A673 (cell line): ENCODE results near the gene CD276. TPM values are rescaled to one million over a fixed set of nuclear protein-coding genes. Genes with fewer than 3 reads are reported as not detected.

Source experiments
- BruUV-seq: library from RNA; stranded (reverse); fragments of 400-500 nt; replicated peaks from 2 replicates; lab custom pipeline; 2021; lab: Mats Ljungman, UMichigan
- CTCF ChIA-PET: fragments of 300-600 bp; sonication (Branson Sonifier 250); formaldehyde crosslinking; loops from one replicate; lab custom pipeline; 2022; ENCODE audit warnings: antibody characterized with exemption; lab: Charles Lee
- POLR2A ChIA-PET: fragments of 300-600 bp; sonication (Branson Sonifier 250); formaldehyde crosslinking; loops from one replicate; lab custom pipeline; 2022; ENCODE audit warnings: antibody characterized with exemption; ENCODE audit not compliant: low non-redundant PET; lab: Charles Lee
- DNase-seq: peaks from one replicate; pipeline ENCODE4 v3.0.0-alpha.2; 2015; ENCODE audit warnings: low spot score
- H3K27ac ChIP-seq: fragments of 200-600 bp; sonication (generic); 2 replicates; pipeline ENCODE4 v1.5.1; 2016; ENCODE audit warnings: mixed run types, low read depth, mild to moderate bottlenecking, mixed read lengths, antibody characterized with exemption, low read length; ENCODE audit not compliant: poor library complexity, severe bottlenecking
- H3K27me3 ChIP-seq: fragments of 200-600 bp; sonication (generic); replicated peaks from 2 replicates; pipeline ENCODE4 v1.6.1; 2017; ENCODE audit warnings: mixed run types, low read depth, mild to moderate bottlenecking, mixed read lengths, antibody characterized with exemption, low read length; ENCODE audit not compliant: insufficient read depth, poor library complexity
- H3K36me3 ChIP-seq: fragments of 200-600 bp; sonication (generic); 2 replicates; pipeline ENCODE4 v1.6.1; 2016; ENCODE audit warnings: mixed run types, mild to moderate bottlenecking, mixed read lengths, antibody characterized with exemption, low read length; ENCODE audit not compliant: insufficient read depth, poor library complexity, severe bottlenecking
- H3K4me1 ChIP-seq: fragments of 200-600 bp; sonication (generic); 2 replicates; pipeline ENCODE4 v1.6.1; 2017; ENCODE audit warnings: mixed run types, mild to moderate bottlenecking, mixed read lengths, antibody characterized with exemption, low read length; ENCODE audit not compliant: insufficient read depth, poor library complexity, severe bottlenecking
- H3K4me3 ChIP-seq: fragments of 200-600 bp; sonication (generic); 2 replicates; pipeline ENCODE4 v1.5.1; 2016; ENCODE audit warnings: low read depth, mixed run types, mild to moderate bottlenecking, mixed read lengths, low read length; ENCODE audit not compliant: poor library complexity, severe bottlenecking
- H3K9me3 ChIP-seq: fragments of 200-600 bp; sonication (generic); 2 replicates; pipeline ENCODE4 v1.6.1; 2016; ENCODE audit warnings: mixed run types, low read depth, mild to moderate bottlenecking, mixed read lengths, antibody characterized with exemption, low read length; ENCODE audit not compliant: poor library complexity, severe bottlenecking
- CTCF ChIP-seq: fragments of 300-800, 200-600 bp; sonication (generic); conservative IDR thresholded peaks from 2 replicates; pipeline ENCODE4 v1.5.1; 2017; ENCODE audit warnings: low read depth, mild to moderate bottlenecking, antibody characterized with exemption, low read length, moderate library complexity, mixed read lengths
- EZH2 ChIP-seq: fragments of 200-600 bp; sonication (generic); IDR thresholded peaks from 2 replicates; pipeline ENCODE4 v1.6.1; 2017; ENCODE audit warnings: borderline replicate concordance, low read depth, mild to moderate bottlenecking, mixed read lengths, antibody characterized with exemption, low read length; ENCODE audit not compliant: poor library complexity, severe bottlenecking
- intact Hi-C: fragments of 100-400 bp; cut with micrococcal nuclease; formaldehyde crosslinking; loops from one replicate; pipeline ENCODE4 v1.10.0; 2022; ENCODE audit not compliant: unreplicated experiment
- total RNA-seq: library from RNA; stranded (reverse); gene quantifications from 2 replicates; pipeline ENCODE4 v1.2.3, GENCODE V29; 2021

The CD276 gene
- total RNA-seq, 1 experiment from 2014 or later: 71.4 TPM

DNA sequence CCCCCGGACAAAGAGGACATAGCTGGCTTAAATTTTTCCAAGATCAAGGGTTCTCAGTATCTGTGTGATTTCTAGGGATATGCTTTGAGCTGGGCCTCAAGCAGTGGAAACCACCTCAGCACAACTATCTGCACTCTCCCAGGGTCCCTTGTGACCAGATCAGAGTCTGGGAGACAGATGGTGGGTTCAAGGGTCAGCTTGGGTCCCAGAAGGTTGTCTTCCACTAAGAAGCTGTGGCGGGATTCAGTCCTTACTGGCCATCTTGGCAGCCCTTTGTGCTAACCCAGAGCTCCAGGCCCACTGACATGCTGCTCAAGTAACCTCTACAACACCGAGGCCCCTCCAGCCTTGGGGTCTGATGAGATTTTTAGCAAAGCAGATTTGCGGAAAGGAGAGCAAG lies 66.3 kb downstream of the CD276 start:
- H3K4me1 ChIP-seq: no peaks in the 10 kb centered on the region
- no peak for DNase-seq
- H3K27me3 ChIP-seq: peaks cover 9% of the 10 kb centered on the region
- ChIA-PET CTCF (interaction anchor here (0.9 kb wide), 1 partner anchor 56 kb away, joined by 3 read pairs; no protein-coding TSS in a partner anchor), POLR2A (no interaction called here)
- H3K4me3 ChIP-seq: no peak overlapping the region
- H3K27ac ChIP-seq: no peak overlapping the region
- no peaks in the 10 kb centered on the region for H3K9me3 ChIP-seq
- TF ChIP-seq CTCF (no peak), EZH2 (no peak)
- intact Hi-C loops: no loop called here
- no TSS peak for BruUV-seq
- no peaks in the 10 kb centered on the region for H3K36me3 ChIP-seq

GRCh38 chr15:73750951-73751350 lies 66.8 kb downstream of the CD276 start:
- Histone ChIP-seq H3K27ac (no peak overlapping the region), H3K4me1 (no peaks in the 10 kb centered on the region), H3K9me3 (no peaks in the 10 kb centered on the region), H3K4me3 (no peak overlapping the region), H3K27me3 (peaks cover 9% of the 10 kb centered on the region), H3K36me3 (no peaks in the 10 kb centered on the region)
- intact Hi-C loops: no loop called here
- DNase-seq: no peak
- no TSS peak for BruUV-seq
- TF ChIP-seq CTCF: no peak
- TF ChIP-seq EZH2: no peak
- POLR2A ChIA-PET: no interaction called here
- CTCF ChIA-PET: interaction anchor here (0.9 kb wide), 1 partner anchor 56 kb away, joined by 3 read pairs; no protein-coding TSS in a partner anchor

- POLR2A ChIA-PET: no interaction called here
These were observed 67.3 kb downstream of the CD276 start for GRCh38 chr15:73751511-73751898.

More at GRCh38 chr15:73751511-73751898, 67.3 kb downstream of the CD276 start:
- no peak for DNase-seq
- Histone ChIP-seq H3K27me3 (peaks cover 9% of the 10 kb centered on the region), H3K9me3 (no peaks in the 10 kb centered on the region), H3K36me3 (no peaks in the 10 kb centered on the region), H3K4me3 (no peak overlapping the region), H3K4me1 (no peaks in the 10 kb centered on the region), H3K27ac (no peak overlapping the region)
- TF ChIP-seq CTCF (no peak), EZH2 (no peak)
- CTCF ChIA-PET: no interaction called here
- intact Hi-C loops: no loop called here
- BruUV-seq: no TSS peak
